ENCODE data around the gene ATP6V1A.
A peak's percentile ranks its signal among the peaks of the same experiment; 100 is the strongest.

Gene ATP6V1A

GRCh38 chr3:113730550-113730949, 16.3 kb upstream of the ATP6V1A start:
- TF ChIP-seq CTCF (IDR thresholded peaks at IDR 0.05; ENCODE audit: extremely low read depth, insufficient read depth, missing control alignments), result no peak
- in situ Hi-C loops (cut with MboI; ENCODE audit: low pct_unique_long_range_greater_than_20kb, low sequenced_read_pairs, unreplicated experiment), result loop anchor here (10.0 kb wide), 1 partner anchor 184 kb away; no protein-coding TSS in a partner anchor
- no peak for DNase-seq (ENCODE audit: low spot score)

GRCh38 chr3:113731694-113732093, 15.1 kb upstream of the ATP6V1A start:
- in situ Hi-C loops (cut with MboI; ENCODE audit: low pct_unique_long_range_greater_than_20kb, low sequenced_read_pairs, unreplicated experiment), result loop anchor here (10.0 kb wide), 1 partner anchor 183 kb away; no protein-coding TSS in a partner anchor
- TF ChIP-seq CTCF (IDR thresholded peaks at IDR 0.05; ENCODE audit: extremely low read depth, insufficient read depth, missing control alignments), result no peak

GRCh38 chr3:113736548-113737089, 10.2 kb upstream of the ATP6V1A start:
- in situ Hi-C loops (cut with MboI; ENCODE audit: low pct_unique_long_range_greater_than_20kb, low sequenced_read_pairs, unreplicated experiment), result loop anchor here (10.0 kb wide), 1 partner anchor 178 kb away; no protein-coding TSS in a partner anchor
- peak; percentile 42 for DNase-seq (ENCODE audit: low spot score)
- TF ChIP-seq CTCF (IDR thresholded peaks at IDR 0.05; ENCODE audit: extremely low read depth, insufficient read depth, missing control alignments), result peak; percentile 61

More at GRCh38 chr3:113731694-113732093, 15.1 kb upstream of the ATP6V1A start:
- no peak for DNase-seq (ENCODE audit: low spot score)

- in situ Hi-C loops (cut with MboI; ENCODE audit: low pct_unique_long_range_greater_than_20kb, low sequenced_read_pairs, unreplicated experiment), result no loop called here
- DNase-seq (ENCODE audit: low spot score), result no peak
- TF ChIP-seq CTCF (IDR thresholded peaks at IDR 0.05; ENCODE audit: extremely low read depth, insufficient read depth, missing control alignments), result no peak
These were observed 5.7 kb upstream of the ATP6V1A start for GRCh38 chr3:113741086-113741485.

- in situ Hi-C loops (cut with MboI; ENCODE audit: low pct_unique_long_range_greater_than_20kb, low sequenced_read_pairs, unreplicated experiment), result no loop called here
- no peak for DNase-seq (ENCODE audit: low spot score)
- no peak for TF ChIP-seq CTCF (IDR thresholded peaks at IDR 0.05; ENCODE audit: extremely low read depth, insufficient read depth, missing control alignments)
These were observed 5.2 kb upstream of the ATP6V1A start for GRCh38 chr3:113741620-113742019.

- no peak for DNase-seq (ENCODE audit: low spot score)
- no peak for TF ChIP-seq CTCF (IDR thresholded peaks at IDR 0.05; ENCODE audit: extremely low read depth, insufficient read depth, missing control alignments)
- in situ Hi-C loops (cut with MboI; ENCODE audit: low pct_unique_long_range_greater_than_20kb, low sequenced_read_pairs, unreplicated experiment), result no loop called here
These were observed 3.7 kb upstream of the ATP6V1A start for GRCh38 chr3:113743006-113743630.
